ENCODE data around the gene STARD5.

Gene STARD5

GRCh38 chr15:81293728-81294515 is 30.0 kb downstream of the STARD5 start:
- DNase-seq (ENCODE audit: extremely low read depth, low read depth): no peak

GRCh38 chr15:81292523-81293001 is 31.4 kb downstream of the STARD5 start:
- TF ChIP-seq CTCF (IDR thresholded peaks at IDR 0.05; ENCODE audit: low read depth, low read length): no peak
- DNase-seq (ENCODE audit: extremely low read depth, low read depth): no peak

More at GRCh38 chr15:81293728-81294515, 30.0 kb downstream of the STARD5 start:
- no peak for TF ChIP-seq CTCF (IDR thresholded peaks at IDR 0.05; ENCODE audit: low read depth, low read length)

- DNase-seq (ENCODE audit: extremely low read depth, low read depth): no peak
- no peak for TF ChIP-seq CTCF (IDR thresholded peaks at IDR 0.05; ENCODE audit: low read depth, low read length)
Observed at GRCh38 chr15:81291916-81292522, 31.9 kb downstream of the STARD5 start.

GRCh38 chr15:81289910-81290309 is 34.0 kb downstream of the STARD5 start:
- TF ChIP-seq CTCF (IDR thresholded peaks at IDR 0.05; ENCODE audit: low read depth, low read length): no peak
- DNase-seq (ENCODE audit: extremely low read depth, low read depth): no peak

GRCh38 chr15:81288616-81289015 is 35.3 kb downstream of the STARD5 start:
- DNase-seq (ENCODE audit: extremely low read depth, low read depth): no peak
- TF ChIP-seq CTCF (IDR thresholded peaks at IDR 0.05; ENCODE audit: low read depth, low read length): no peak

- DNase-seq (ENCODE audit: extremely low read depth, low read depth): no peak
Observed at GRCh38 chr15:81288040-81288439, 35.9 kb downstream of the STARD5 start.

More at GRCh38 chr15:81288040-81288439, 35.9 kb downstream of the STARD5 start:
- TF ChIP-seq CTCF (IDR thresholded peaks at IDR 0.05; ENCODE audit: low read depth, low read length): no peak
